ENCODE data around the gene TSSK2.
"Not testable (repeated sequence)": the region's sequence is repeated elsewhere in the genome, so short reads cannot be mapped to it uniquely, and the experiment has no call there.

Gene TSSK2

GRCh38 chr22:19139974-19140373 is 8.9 kb downstream of the TSSK2 start:
- no peak overlapping the region for H3K4me3 Mint-ChIP-seq
- H3K27ac Mint-ChIP-seq = no peak overlapping the region
- H3K4me1 Mint-ChIP-seq = peaks cover 29% of the 10 kb centered on the region
- H3K36me3 Mint-ChIP-seq = peaks cover 6% of the 10 kb centered on the region
- H3K27me3 Mint-ChIP-seq = no peaks in the 10 kb centered on the region
- no peaks in the 10 kb centered on the region for H3K9me3 Mint-ChIP-seq

- peaks cover 29% of the 10 kb centered on the region for H3K4me1 Mint-ChIP-seq
- no peak overlapping the region for H3K27ac Mint-ChIP-seq
- no peaks in the 10 kb centered on the region for H3K9me3 Mint-ChIP-seq
- no peaks in the 10 kb centered on the region for H3K27me3 Mint-ChIP-seq
- H3K36me3 Mint-ChIP-seq = peaks cover 4% of the 10 kb centered on the region
- peak overlapping the region; percentile 26 for H3K4me3 Mint-ChIP-seq
Measured at GRCh38 chr22:19142394-19142793, 11.3 kb downstream of the TSSK2 start.

- Mint-ChIP-seq H3K4me3 (peak overlapping the region; percentile 99), H3K9me3 (no peaks in the 10 kb centered on the region), H3K36me3 (peaks cover 4% of the 10 kb centered on the region), H3K27me3 (no peaks in the 10 kb centered on the region), H3K27ac (no peak overlapping the region), H3K4me1 (peaks cover 29% of the 10 kb centered on the region)
Measured at GRCh38 chr22:19143212-19143611, 12.1 kb downstream of the TSSK2 start.

GRCh38 chr22:19143967-19144400 is 12.9 kb downstream of the TSSK2 start:
- peaks cover 4% of the 10 kb centered on the region for H3K36me3 Mint-ChIP-seq
- peak overlapping the region; percentile 98 for H3K27ac Mint-ChIP-seq
- H3K4me3 Mint-ChIP-seq = peak overlapping the region; percentile 99
- H3K9me3 Mint-ChIP-seq = no peaks in the 10 kb centered on the region
- peaks cover 29% of the 10 kb centered on the region for H3K4me1 Mint-ChIP-seq
- no peaks in the 10 kb centered on the region for H3K27me3 Mint-ChIP-seq

GRCh38 chr22:19146215-19146968 is 15.3 kb downstream of the TSSK2 start:
- peaks cover 4% of the 10 kb centered on the region for H3K36me3 Mint-ChIP-seq
- peaks cover 32% of the 10 kb centered on the region for H3K4me1 Mint-ChIP-seq
- H3K4me3 Mint-ChIP-seq = no peak overlapping the region
- no peak overlapping the region for H3K27ac Mint-ChIP-seq
- no peaks in the 10 kb centered on the region for H3K9me3 Mint-ChIP-seq
- H3K27me3 Mint-ChIP-seq = peaks cover 7% of the 10 kb centered on the region

GRCh38 chr22:19147195-19147780 is 16.2 kb downstream of the TSSK2 start:
- peaks cover 27% of the 10 kb centered on the region for H3K4me1 Mint-ChIP-seq
- no peak overlapping the region for H3K4me3 Mint-ChIP-seq
- peaks cover 4% of the 10 kb centered on the region for H3K36me3 Mint-ChIP-seq
- H3K27me3 Mint-ChIP-seq = peaks cover 13% of the 10 kb centered on the region
- no peaks in the 10 kb centered on the region for H3K9me3 Mint-ChIP-seq
- H3K27ac Mint-ChIP-seq = no peak overlapping the region

GRCh38 chr22:19148417-19149046 is 17.4 kb downstream of the TSSK2 start:
- peaks cover 20% of the 10 kb centered on the region for H3K27me3 Mint-ChIP-seq
- peaks cover 4% of the 10 kb centered on the region for H3K36me3 Mint-ChIP-seq
- no peaks in the 10 kb centered on the region for H3K9me3 Mint-ChIP-seq
- no peak overlapping the region for H3K4me3 Mint-ChIP-seq
- H3K27ac Mint-ChIP-seq = no peak overlapping the region
- peaks cover 19% of the 10 kb centered on the region for H3K4me1 Mint-ChIP-seq

GRCh38 chr22:19149047-19149883 is 18.2 kb downstream of the TSSK2 start:
- H3K27ac Mint-ChIP-seq = no peak overlapping the region
- peaks cover 24% of the 10 kb centered on the region for H3K27me3 Mint-ChIP-seq
- H3K36me3 Mint-ChIP-seq = no peaks in the 10 kb centered on the region
- no peaks in the 10 kb centered on the region for H3K9me3 Mint-ChIP-seq
- peaks cover 11% of the 10 kb centered on the region for H3K4me1 Mint-ChIP-seq
- peak overlapping the region; percentile 45 for H3K4me3 Mint-ChIP-seq

GRCh38 chr22:19149991-19150390 is 18.9 kb downstream of the TSSK2 start, which contains the start of gene GSC2:
Gene GSC2 (minus strand): TSS chr22:19150292. CDS start chr22:19150283, 9 bp downstream.
- peaks cover 24% of the 10 kb centered on the region for H3K27me3 Mint-ChIP-seq
- peak within 1 kb of the TSS; percentile 83 for H3K4me3 Mint-ChIP-seq
- H3K27ac Mint-ChIP-seq = no peak within 1 kb of the TSS
- no peaks in the 10 kb centered on the region for H3K9me3 Mint-ChIP-seq
- peaks cover 5% of the 10 kb centered on the region for H3K4me1 Mint-ChIP-seq
- no peaks in the 10 kb centered on the region for H3K36me3 Mint-ChIP-seq

- peaks cover 24% of the 10 kb centered on the region for H3K27me3 Mint-ChIP-seq
- H3K36me3 Mint-ChIP-seq = no peaks in the 10 kb centered on the region
- H3K27ac Mint-ChIP-seq = no peak overlapping the region
- H3K9me3 Mint-ChIP-seq = no peaks in the 10 kb centered on the region
- peaks cover 5% of the 10 kb centered on the region for H3K4me1 Mint-ChIP-seq
- H3K4me3 Mint-ChIP-seq = peak overlapping the region; percentile 83
Measured at GRCh38 chr22:19150482-19151328, 19.6 kb downstream of the TSSK2 start.

- Mint-ChIP-seq H3K27me3 (peaks cover 27% of the 10 kb centered on the region), H3K4me1 (peaks cover 5% of the 10 kb centered on the region), H3K9me3 (no peaks in the 10 kb centered on the region), H3K27ac (no peak overlapping the region), H3K36me3 (no peaks in the 10 kb centered on the region), H3K4me3 (peak overlapping the region; percentile 83)
Measured at GRCh38 chr22:19151329-19152191, 20.5 kb downstream of the TSSK2 start.

- Mint-ChIP-seq H3K27ac (no peak overlapping the region), H3K9me3 (no peaks in the 10 kb centered on the region), H3K4me1 (peaks cover 5% of the 10 kb centered on the region), H3K4me3 (no peak overlapping the region), H3K36me3 (no peaks in the 10 kb centered on the region), H3K27me3 (peaks cover 28% of the 10 kb centered on the region)
Measured at GRCh38 chr22:19152942-19153883, 22.1 kb downstream of the TSSK2 start.

- peaks cover 24% of the 10 kb centered on the region for H3K27me3 Mint-ChIP-seq
- H3K27ac Mint-ChIP-seq, H3K9me3 Mint-ChIP-seq, H3K4me1 Mint-ChIP-seq, H3K4me3 Mint-ChIP-seq, H3K36me3 Mint-ChIP-seq: not testable (repeated sequence)
Measured at GRCh38 chr22:19156109-19156508, 25.0 kb downstream of the TSSK2 start.
